IPS DF 4.7 (cell line): Measurements from ENCODE around the gene BPGM.

Source experiments
- DNase-seq: peaks from one replicate; pipeline ENCODE4 v3.0.0-alpha.2; 2013; ENCODE audit warnings: low spot score; ENCODE audit errors: extremely low read depth

BPGM gene

DNA sequence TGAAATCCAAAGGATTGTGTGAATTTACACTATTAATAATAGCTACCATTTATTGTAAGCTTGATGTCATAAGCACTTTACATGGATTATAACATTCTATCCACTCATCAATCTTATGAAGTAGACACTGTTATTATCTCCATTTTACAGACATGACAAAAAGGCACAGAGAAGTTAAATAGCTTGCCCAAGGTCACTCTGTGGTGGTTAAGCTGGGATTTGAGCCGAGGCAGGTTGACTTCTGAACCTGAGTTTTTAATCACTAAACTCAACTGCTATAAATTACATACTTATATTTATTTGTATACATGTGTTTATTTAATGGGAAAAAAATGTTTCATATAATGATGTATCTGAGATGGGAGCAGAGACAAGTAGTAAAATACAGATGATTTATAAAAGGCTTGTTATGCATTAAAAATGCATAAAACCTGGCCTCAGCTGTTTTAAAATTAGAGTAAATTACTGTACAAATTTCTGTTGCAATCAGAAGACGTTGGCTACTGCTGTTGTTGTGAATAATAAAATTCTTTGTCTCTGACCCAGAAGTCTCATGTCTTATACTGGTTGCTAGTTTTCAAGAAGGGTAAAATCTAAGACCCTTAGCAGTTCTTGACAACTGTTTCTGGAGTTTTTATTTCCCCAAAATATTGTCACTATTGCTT, 71.7 kb downstream of the BPGM start:
- no peak for DNase-seq

DNA sequence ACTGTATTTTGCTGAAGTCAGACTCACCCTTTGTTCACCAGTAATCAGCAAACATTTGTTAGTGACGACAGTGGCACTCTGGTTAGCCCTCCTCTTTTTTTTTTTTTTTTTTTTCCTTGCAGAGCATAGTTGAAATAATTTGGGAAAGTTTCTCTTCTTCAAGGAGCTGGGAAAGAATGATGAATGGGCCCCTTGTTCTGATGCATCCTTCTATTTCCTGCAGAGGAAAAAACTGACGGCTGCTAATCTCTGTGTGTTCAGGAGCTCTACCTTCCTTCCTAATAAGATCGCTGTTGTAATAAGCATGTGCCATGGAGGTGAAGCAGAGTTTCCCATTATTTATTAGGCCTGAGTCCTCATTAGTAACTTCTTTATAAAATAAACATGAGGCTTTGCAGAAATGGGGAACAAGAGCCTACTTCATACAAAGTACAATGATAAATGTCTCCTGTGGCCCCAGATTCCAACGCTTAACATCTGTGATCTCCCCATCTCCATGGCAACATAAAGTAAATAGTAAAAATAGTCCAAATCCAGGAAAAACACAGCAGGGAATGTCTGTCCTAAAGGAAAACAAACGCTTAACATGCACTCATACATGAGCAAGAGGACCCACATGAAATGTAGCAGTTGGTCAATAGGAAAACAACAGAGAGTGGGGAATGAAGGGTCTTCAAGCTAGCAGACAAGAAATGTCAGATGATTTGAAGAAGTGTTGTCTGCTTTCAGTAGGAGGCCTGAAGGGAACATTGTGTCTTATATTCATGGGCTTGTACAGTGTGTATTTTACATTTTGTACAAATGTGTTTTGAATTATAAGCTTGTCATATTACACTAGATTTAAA, 73.7 kb downstream of the BPGM start:
- no peak for DNase-seq

DNA sequence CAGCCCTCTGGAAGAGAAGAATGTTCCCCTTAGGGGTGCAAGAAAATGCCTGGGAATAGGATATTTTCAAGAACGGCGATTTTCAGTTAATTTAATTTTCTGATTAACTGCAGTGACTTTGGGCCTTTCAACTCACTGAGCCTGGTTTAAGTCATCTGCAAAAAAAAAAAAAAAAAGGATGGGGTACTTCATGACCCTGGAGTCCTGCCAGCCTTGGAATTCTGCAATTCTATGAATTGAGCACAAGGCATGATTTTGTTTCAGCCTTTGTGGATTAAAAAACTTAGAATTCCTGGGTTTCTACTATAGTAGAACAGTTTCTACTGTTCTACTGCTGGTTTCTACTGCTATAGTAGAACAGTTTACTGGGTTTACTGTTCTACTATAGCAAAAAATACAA, 74.5 kb downstream of the BPGM start:
- DNase-seq, result no peak

DNA sequence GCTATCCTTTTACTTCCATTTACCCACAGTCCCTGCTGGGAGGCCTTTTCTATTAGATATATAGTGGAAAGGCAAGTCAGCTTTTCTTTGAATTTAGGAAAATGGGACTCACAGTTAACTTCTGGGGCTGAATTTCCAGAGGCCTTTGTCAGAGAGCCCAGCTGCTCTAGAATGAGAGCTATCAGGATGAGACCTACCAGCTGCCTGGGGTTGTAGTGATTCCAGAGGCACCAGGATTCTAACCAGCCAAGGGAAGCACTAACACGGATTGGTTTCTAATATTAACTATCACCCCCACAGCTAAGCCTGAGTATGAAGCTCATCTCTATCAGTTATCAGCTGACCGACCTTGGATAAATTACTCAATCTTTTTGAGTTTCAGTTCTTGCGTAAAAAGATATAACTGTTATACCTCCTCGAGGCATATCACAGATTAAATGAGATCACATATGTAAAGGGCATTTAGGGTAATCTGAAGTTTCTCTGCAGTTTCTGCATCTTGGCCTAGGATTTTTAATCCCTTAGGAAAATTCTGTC, 76.2 kb downstream of the BPGM start:
- DNase-seq, result no peak

DNA sequence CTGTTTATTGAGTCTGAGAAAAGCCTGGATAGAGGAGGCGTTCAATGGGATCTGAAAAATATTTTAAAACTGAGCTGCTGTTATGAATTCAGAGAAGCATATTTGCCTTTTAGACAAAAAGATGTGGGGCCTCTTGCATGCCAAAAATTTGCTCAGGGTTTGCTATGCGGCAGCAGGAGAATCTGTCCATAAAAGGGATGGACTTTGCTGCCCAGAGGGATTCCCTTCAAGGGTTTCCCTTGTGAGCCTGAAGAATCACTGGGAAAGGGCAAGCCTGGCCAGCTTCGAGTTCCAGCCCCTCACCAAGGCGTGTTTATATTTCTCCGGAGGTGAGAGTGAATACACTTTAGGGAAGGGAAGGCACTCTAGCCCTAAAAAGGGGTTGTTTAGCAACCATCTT, 77.2 kb downstream of the BPGM start:
- no peak for DNase-seq

DNA sequence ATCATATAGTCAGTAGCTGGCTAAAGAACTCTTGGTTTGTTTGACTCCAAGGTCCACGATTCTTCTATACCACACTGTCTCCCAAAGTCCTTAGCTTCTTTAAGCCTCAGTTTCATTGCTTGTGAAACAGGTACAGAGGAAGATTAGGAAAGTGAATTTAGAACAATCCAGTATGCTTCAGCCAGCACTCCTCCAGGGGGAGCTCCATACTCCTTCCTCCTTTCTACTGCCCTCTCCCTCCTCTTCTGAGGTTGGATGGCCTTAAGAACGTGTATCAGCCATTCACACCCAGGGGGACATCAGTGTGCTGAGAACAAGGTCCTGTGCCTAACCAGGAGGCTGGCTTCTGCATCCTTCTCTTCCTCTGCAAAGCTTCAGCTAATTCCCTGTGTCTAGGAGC, 78.0 kb downstream of the BPGM start:
- DNase-seq, result peak; percentile 60

DNA sequence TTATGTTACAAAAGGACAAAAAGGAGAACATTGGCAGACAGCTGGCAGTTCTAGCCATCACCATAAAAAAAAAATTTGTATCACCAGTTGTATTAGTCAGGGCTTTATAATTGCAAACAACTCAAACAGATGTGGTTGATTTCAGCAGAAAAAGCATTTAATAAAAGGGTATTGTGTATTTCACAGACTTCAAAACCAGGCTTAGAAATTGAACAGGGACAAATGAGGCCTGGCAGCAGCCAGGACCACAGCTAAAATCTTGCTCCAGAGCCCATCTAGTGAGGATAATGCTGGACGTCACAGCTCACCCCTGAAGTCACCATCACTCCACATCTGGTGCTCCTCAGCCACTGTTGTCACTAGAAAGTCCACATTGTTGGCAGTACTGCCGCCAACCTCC, 79.9 kb downstream of the BPGM start:
- DNase-seq, result no peak

DNA sequence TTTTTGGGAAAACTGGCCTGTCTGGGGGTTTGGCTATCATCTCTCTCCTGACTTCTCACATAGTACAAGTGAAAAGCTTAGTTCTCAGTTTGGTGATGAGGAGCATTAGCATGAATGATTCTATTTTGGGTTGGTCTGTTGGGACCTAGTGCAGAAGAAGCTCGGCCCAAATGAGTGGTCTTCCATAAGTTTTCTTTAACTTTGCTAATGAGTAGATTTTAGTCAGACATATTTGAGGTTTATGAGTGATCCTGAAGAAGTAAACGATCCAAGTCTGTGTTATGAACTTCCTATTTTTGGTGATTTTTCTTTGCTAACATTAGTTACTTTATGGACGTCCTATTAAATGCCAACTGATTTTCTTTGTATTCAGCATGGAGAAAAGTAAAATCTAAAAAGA, 81.1 kb downstream of the BPGM start:
- DNase-seq, result no peak
